Keratinocyte (primary cell): Measurements from ENCODE around the gene UBR3. TPM values are rescaled to one million over a fixed set of nuclear protein-coding genes. Genes with fewer than 3 reads are reported as not detected.

Experiments used
- DNase-seq: peaks from one replicate; pipeline ENCODE4 v3.0.0-alpha.2; 2011; ENCODE audit warnings: low read depth, missing footprints, low spot score
- FAIRE-seq: peaks from 2 replicates; lab custom pipeline; 2011; peaks lifted over from hg19 to GRCh38; lab: Jason Lieb, UNC
- H2AFZ ChIP-seq: 2 replicates; pipeline ENCODE4 v1.6.0; 2012; ENCODE audit warnings: low read length, control low read depth, inconsistent platforms; ENCODE audit not compliant: control insufficient read depth
- H3K27ac ChIP-seq: 2 replicates; pipeline ENCODE4 v1.5.1; 2011; ENCODE audit warnings: low read length; ENCODE audit not compliant: control insufficient read depth, insufficient read depth
- H3K27me3 ChIP-seq: 3 replicates; pipeline ENCODE4 v1.6.0; 2011; ENCODE audit warnings: low read length; ENCODE audit not compliant: control insufficient read depth, insufficient read depth; ENCODE audit errors: extremely low read depth
- H3K36me3 ChIP-seq, 2 experiments: 2 replicates in 1 of 2; 3 replicates in 1 of 2; pipeline ENCODE4 v1.5.1; 2011; ENCODE audit warnings: low read length in 2 of 2, mild to moderate bottlenecking in 1 of 2; ENCODE audit not compliant: control insufficient read depth in 2 of 2, insufficient read depth in 2 of 2; ENCODE audit errors: extremely low read depth in 1 of 2
- H3K4me1 ChIP-seq: 3 replicates; pipeline ENCODE4 v1.5.1; 2011; ENCODE audit warnings: low read length; ENCODE audit not compliant: control insufficient read depth, insufficient read depth; ENCODE audit errors: extremely low read depth
- H3K4me2 ChIP-seq: 3 replicates; pipeline ENCODE4 v1.6.0; 2011; ENCODE audit warnings: low read depth, low read length; ENCODE audit not compliant: control insufficient read depth, insufficient read depth; ENCODE audit errors: extremely low read depth
- H3K4me3 ChIP-seq, 3 experiments: fragments of 200-600 bp in 1 of 3; sonication (generic) in 1 of 3; 2 replicates in 2 of 3; 3 replicates in 1 of 3; pipeline ENCODE4 v1.5.1; 2011 to 2016; ENCODE audit warnings: low read length in 3 of 3, mild to moderate bottlenecking in 3 of 3, control low read depth in 2 of 3, inconsistent platforms in 1 of 3, low read depth in 1 of 3, mixed read lengths in 1 of 3, mixed run types in 1 of 3, moderate library complexity in 1 of 3; ENCODE audit not compliant: control insufficient read depth in 2 of 3, insufficient read depth in 2 of 3; ENCODE audit errors: extremely low read depth in 1 of 3
- H3K79me2 ChIP-seq: 2 replicates; pipeline ENCODE4 v1.6.0; 2012; ENCODE audit warnings: low read length; ENCODE audit not compliant: control insufficient read depth, insufficient read depth
- H3K9ac ChIP-seq: 3 replicates; pipeline ENCODE4 v1.6.0; 2011; ENCODE audit warnings: low read length; ENCODE audit not compliant: control insufficient read depth, insufficient read depth; ENCODE audit errors: extremely low read depth
- H3K9me1 ChIP-seq: 3 replicates; pipeline ENCODE4 v1.6.0; 2011; ENCODE audit warnings: low read length; ENCODE audit not compliant: control insufficient read depth, insufficient read depth; ENCODE audit errors: extremely low read depth
- H3K9me3 ChIP-seq: 2 replicates; pipeline ENCODE4 v1.5.1; 2012; ENCODE audit warnings: low read depth, low read length; ENCODE audit not compliant: control insufficient read depth
- H4K20me1 ChIP-seq: 3 replicates; pipeline ENCODE4 v1.6.0; 2011; ENCODE audit warnings: low read length; ENCODE audit not compliant: control insufficient read depth, insufficient read depth; ENCODE audit errors: extremely low read depth
- EZH2 ChIP-seq: IDR thresholded peaks from one replicate; pipeline ENCODE4 v1.6.1; 2012; ENCODE audit warnings: inconsistent platforms, mild to moderate bottlenecking, low read length, moderate library complexity
- dilution Hi-C: fragments of 300-500 bp; cut with MboI; formaldehyde crosslinking; loops from one replicate; pipeline ENCODE4 v1.7.0; 2020; ENCODE audit warnings: low sequenced_read_pairs; ENCODE audit not compliant: extremely low pct_ligation_motif_present
- polyA plus RNA-seq, 5 experiments: library from polyadenylated mRNA; depleted of rRNA in 3 of 5; stranded (reverse) in 3 of 5; stranded (forward) in 1 of 5; unstranded in 1 of 5; fragments of >200 nt; gene quantifications; 1 replicate in 1 of 5; 2 replicates in 3 of 5; 3 replicates in 1 of 5; pipeline versions ENCODE4 v1.2.1 to v1.2.3, GENCODE V29; 2011 to 2012; ENCODE audit warnings: missing spikeins in 2 of 5, low read depth in 1 of 5, low replicate concordance in 1 of 5
- TF ChIP-seq, protein P1 (sequence below), 3 experiments: IDR thresholded peaks in 1 of 3; conservative IDR thresholded peaks in 1 of 3; optimal IDR thresholded peaks in 1 of 3; 2 replicates in 2 of 3; 3 replicates in 1 of 3; pipeline versions ENCODE3 to v1.5.1; 2011; ENCODE audit warnings: low read length in 3 of 3, mild to moderate bottlenecking in 3 of 3, moderate library complexity in 2 of 3, control low read depth in 1 of 3, inconsistent platforms in 1 of 3; ENCODE audit not compliant: insufficient read depth in 2 of 3; ENCODE audit errors: extremely low read depth in 1 of 3

Gene UBR3
- polyA plus RNA-seq, 1 donor (not counting 4 experiments of a cell fraction or from before 2014, with no cell fraction given) = 14.7 TPM

DNA sequence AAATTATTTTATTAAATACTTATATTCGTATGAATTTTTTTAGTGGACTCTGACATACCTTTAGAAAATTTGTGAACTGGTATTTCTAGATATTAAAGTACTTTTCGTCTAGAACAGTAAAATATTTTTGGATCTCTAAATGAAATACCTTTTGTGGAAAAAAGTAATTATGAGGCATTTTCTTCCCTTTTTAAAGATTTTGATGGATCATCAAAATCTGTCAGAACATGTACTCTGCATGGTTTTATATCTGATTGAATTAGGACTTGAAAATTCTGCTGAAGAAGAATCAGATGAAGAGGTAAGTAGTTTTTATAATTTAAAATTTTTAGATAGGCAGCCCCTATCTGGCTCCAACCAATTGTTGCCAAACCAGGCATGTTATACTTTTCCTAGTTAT is 118.8 kb downstream of the UBR3 start:
- peaks cover 2 to 4% of the 10 kb centered on the region in 2 experiments for H3K36me3 ChIP-seq
- H4K20me1 ChIP-seq = no peaks in the 10 kb centered on the region
- no peak for DNase-seq
- no peak overlapping the region for H3K9ac ChIP-seq
- no peak for TF ChIP-seq EZH2
- TF ChIP-seq, protein P1, sequence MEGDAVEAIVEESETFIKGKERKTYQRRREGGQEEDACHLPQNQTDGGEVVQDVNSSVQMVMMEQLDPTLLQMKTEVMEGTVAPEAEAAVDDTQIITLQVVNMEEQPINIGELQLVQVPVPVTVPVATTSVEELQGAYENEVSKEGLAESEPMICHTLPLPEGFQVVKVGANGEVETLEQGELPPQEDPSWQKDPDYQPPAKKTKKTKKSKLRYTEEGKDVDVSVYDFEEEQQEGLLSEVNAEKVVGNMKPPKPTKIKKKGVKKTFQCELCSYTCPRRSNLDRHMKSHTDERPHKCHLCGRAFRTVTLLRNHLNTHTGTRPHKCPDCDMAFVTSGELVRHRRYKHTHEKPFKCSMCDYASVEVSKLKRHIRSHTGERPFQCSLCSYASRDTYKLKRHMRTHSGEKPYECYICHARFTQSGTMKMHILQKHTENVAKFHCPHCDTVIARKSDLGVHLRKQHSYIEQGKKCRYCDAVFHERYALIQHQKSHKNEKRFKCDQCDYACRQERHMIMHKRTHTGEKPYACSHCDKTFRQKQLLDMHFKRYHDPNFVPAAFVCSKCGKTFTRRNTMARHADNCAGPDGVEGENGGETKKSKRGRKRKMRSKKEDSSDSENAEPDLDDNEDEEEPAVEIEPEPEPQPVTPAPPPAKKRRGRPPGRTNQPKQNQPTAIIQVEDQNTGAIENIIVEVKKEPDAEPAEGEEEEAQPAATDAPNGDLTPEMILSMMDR (optimal IDR thresholded peaks at IDR 0.05 in 1 of 3, IDR thresholded peaks at IDR 0.05 in 1 of 3, conservative IDR thresholded peaks at IDR 0.05 in 1 of 3; ENCODE audit: extremely low read depth in 1 of 3, insufficient read depth in 2 of 3, low read length in 3 of 3) = no peak
- H3K4me3 ChIP-seq = no peak overlapping the region
- no peaks in the 10 kb centered on the region for H3K4me1 ChIP-seq
- H3K27me3 ChIP-seq = no peaks in the 10 kb centered on the region
- FAIRE-seq = no peak
- dilution Hi-C loops = no loop called here
- no peaks in the 10 kb centered on the region for H3K9me1 ChIP-seq
- no peaks in the 10 kb centered on the region for H3K79me2 ChIP-seq
- no peak overlapping the region for H2AFZ ChIP-seq
- no peak overlapping the region for H3K27ac ChIP-seq
- H3K9me3 ChIP-seq = no peaks in the 10 kb centered on the region
- H3K4me2 ChIP-seq = no peak overlapping the region

DNA sequence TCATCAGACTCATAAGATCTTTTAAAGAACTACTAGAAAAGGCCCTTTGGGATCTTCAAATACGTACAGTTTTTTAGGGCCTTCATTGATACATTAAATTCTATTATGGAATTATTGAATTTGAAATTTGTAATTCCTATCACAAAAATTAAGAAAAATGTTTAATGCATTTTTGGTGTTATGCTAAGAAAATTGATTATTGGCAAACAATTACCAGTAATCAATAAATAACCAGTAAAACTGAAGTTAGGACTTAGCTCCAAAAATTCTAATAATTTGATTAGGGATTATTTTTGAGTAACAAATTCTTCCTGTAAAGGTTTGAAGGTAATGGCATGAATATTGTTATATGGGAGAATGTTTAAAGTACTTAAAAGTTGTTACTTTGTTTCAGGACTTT is 119.3 kb downstream of the UBR3 start:
- FAIRE-seq (no peak), DNase-seq (no peak)
- no peaks in the 10 kb centered on the region for H3K79me2 ChIP-seq
- no peak overlapping the region for H2AFZ ChIP-seq
- no peaks in the 10 kb centered on the region for H4K20me1 ChIP-seq
- no peaks in the 10 kb centered on the region for H3K9me1 ChIP-seq
- dilution Hi-C loops = no loop called here
- no peak overlapping the region for H3K27ac ChIP-seq
- no peaks in the 10 kb centered on the region for H3K27me3 ChIP-seq
- H3K36me3 ChIP-seq = peaks cover 2 to 4% of the 10 kb centered on the region in 2 experiments
- H3K9ac ChIP-seq = no peak overlapping the region
- no peaks in the 10 kb centered on the region for H3K4me1 ChIP-seq
- H3K4me2 ChIP-seq = no peak overlapping the region
- no peak overlapping the region for H3K4me3 ChIP-seq
- TF ChIP-seq, protein P1 (optimal IDR thresholded peaks at IDR 0.05 in 1 of 3, IDR thresholded peaks at IDR 0.05 in 1 of 3, conservative IDR thresholded peaks at IDR 0.05 in 1 of 3; ENCODE audit: extremely low read depth in 1 of 3, insufficient read depth in 2 of 3, low read length in 3 of 3) = no peak
- TF ChIP-seq EZH2 = no peak
- H3K9me3 ChIP-seq = no peaks in the 10 kb centered on the region
